Endothelial cell of umbilical vein (primary cell): ENCODE measurements around the gene DPPA2. TPM values are rescaled to one million over a fixed set of nuclear protein-coding genes. Genes with fewer than 3 reads are reported as not detected.

Source experiments
- BruUV-seq: library from RNA; stranded (reverse); fragments of 400-500 nt; replicated peaks from 2 replicates; lab custom pipeline; 2021; lab: Mats Ljungman, UMichigan
- CTCF ChIA-PET: fragments of 300-600, 350-600 bp; sonication (Branson Sonifier 250); formaldehyde crosslinking; loops from one replicate; lab custom pipeline; 2021; ENCODE audit warnings: antibody characterized with exemption, inconsistent platforms; lab: Charles Lee
- POLR2A ChIA-PET: fragments of 300-600, 350-600 bp; sonication (Branson Sonifier 250); formaldehyde crosslinking; loops from one replicate; lab custom pipeline; 2021; ENCODE audit warnings: antibody characterized with exemption, inconsistent platforms; lab: Charles Lee
- DNase-seq: peaks from one replicate; pipeline ENCODE4 v3.0.0-alpha.2; 2011; ENCODE audit warnings: low read depth, low spot score
- FAIRE-seq: peaks from 2 replicates; lab custom pipeline; 2011; peaks lifted over from hg19 to GRCh38; lab: Jason Lieb, UNC
- H2AFZ ChIP-seq: 2 replicates; pipeline ENCODE4 v1.6.0; 2012; ENCODE audit warnings: low read depth, low read length, control low read depth, inconsistent platforms
- H3K27ac ChIP-seq: 2 replicates; pipeline ENCODE4 v1.5.1; 2011; ENCODE audit warnings: low read depth, mild to moderate bottlenecking, control low read depth, low read length, moderate library complexity; ENCODE audit not compliant: insufficient read depth
- H3K27me3 ChIP-seq, 2 experiments: 2 replicates each; pipeline versions ENCODE4 v1.6.0 to v1.6.1; 2011; ENCODE audit warnings: low read length in 2 of 2, mixed read lengths in 1 of 2; ENCODE audit not compliant: control insufficient read depth in 2 of 2, insufficient read depth in 2 of 2
- H3K36me3 ChIP-seq, 2 experiments: 2 replicates in 1 of 2; 3 replicates in 1 of 2; pipeline ENCODE4 v1.5.1; 2011; ENCODE audit warnings: low read length in 2 of 2, mild to moderate bottlenecking in 1 of 2, moderate library complexity in 1 of 2; ENCODE audit not compliant: control insufficient read depth in 2 of 2, insufficient read depth in 2 of 2; ENCODE audit errors: extremely low read depth in 1 of 2
- H3K4me1 ChIP-seq: 3 replicates; pipeline ENCODE4 v1.5.1; 2011; ENCODE audit warnings: mild to moderate bottlenecking, low read length; ENCODE audit not compliant: control insufficient read depth, insufficient read depth; ENCODE audit errors: extremely low read depth
- H3K4me2 ChIP-seq: 2 replicates; pipeline ENCODE4 v1.6.1; 2011; ENCODE audit warnings: low read length, control low read depth, mixed read lengths; ENCODE audit not compliant: insufficient read depth
- H3K4me3 ChIP-seq, 3 experiments: fragments of 200-600 bp in 1 of 3; sonication (generic), shearing (Covaris generic) in 1 of 3; replicated peaks in 1 of 3; 2 replicates each; pipeline ENCODE4 v1.5.1; 2011 to 2016; ENCODE audit warnings: control low read depth in 3 of 3, low read length in 3 of 3, mild to moderate bottlenecking in 2 of 3, inconsistent platforms in 1 of 3, low read depth in 1 of 3, moderate library complexity in 1 of 3; ENCODE audit not compliant: insufficient read depth in 1 of 3
- H3K79me2 ChIP-seq: 2 replicates; pipeline ENCODE4 v1.6.0; 2012; ENCODE audit warnings: low read length, inconsistent platforms; ENCODE audit not compliant: control insufficient read depth, insufficient read depth
- H3K9ac ChIP-seq: replicated peaks from 2 replicates; pipeline ENCODE3; 2011; ENCODE audit warnings: low read length, control low read depth; ENCODE audit not compliant: insufficient read depth; ENCODE audit errors: extremely low read depth
- H3K9me1 ChIP-seq: replicated peaks from 3 replicates; pipeline ENCODE4 v1.6.0; 2011; ENCODE audit warnings: mild to moderate bottlenecking, low read length; ENCODE audit not compliant: control insufficient read depth, insufficient read depth; ENCODE audit errors: extremely low read depth
- H3K9me3 ChIP-seq: replicated peaks from 2 replicates; pipeline ENCODE4 v1.5.1; 2012; ENCODE audit warnings: low read length, inconsistent platforms; ENCODE audit not compliant: control insufficient read depth, insufficient read depth
- H4K20me1 ChIP-seq: replicated peaks from 2 replicates; pipeline ENCODE3; 2011; ENCODE audit warnings: mild to moderate bottlenecking, low read length; ENCODE audit not compliant: control insufficient read depth, insufficient read depth; ENCODE audit errors: extremely low read depth
- FOS ChIP-seq: IDR thresholded peaks from 2 replicates; pipeline ENCODE4 v1.6.1; 2011; ENCODE audit warnings: mild to moderate bottlenecking, low read length, moderate library complexity, borderline replicate concordance; ENCODE audit not compliant: insufficient read depth
- GATA2 ChIP-seq: IDR thresholded peaks from 2 replicates; pipeline ENCODE4 v1.7.0; 2011; ENCODE audit warnings: low read depth, mild to moderate bottlenecking, moderate library complexity, mixed read lengths, low read length; ENCODE audit not compliant: insufficient read length, insufficient read depth
- POLR2AphosphoS5 ChIP-seq: IDR thresholded peaks from 2 replicates; pipeline ENCODE4 v1.6.1; 2012; ENCODE audit warnings: low read depth, mild to moderate bottlenecking, control low read depth, low read length, moderate library complexity; ENCODE audit not compliant: insufficient read depth
- dilution Hi-C: fragments of 300-500 bp; cut with MboI; formaldehyde crosslinking; loops from one replicate; pipeline ENCODE4 v1.15.0; 2019; ENCODE audit warnings: low sequenced_read_pairs; ENCODE audit not compliant: extremely low pct_ligation_motif_present
- intact Hi-C: fragments of 100-400 bp; cut with micrococcal nuclease; formaldehyde crosslinking; loops from one replicate; pipeline ENCODE4 v1.10.0; 2022
- polyA plus RNA-seq, 4 experiments: library from polyadenylated mRNA; depleted of rRNA in 3 of 4; stranded (reverse) in 3 of 4; unstranded in 1 of 4; fragments of >200 nt; gene quantifications; 2 replicates each; pipeline versions ENCODE4 v1.2.1 to v1.2.3, GENCODE V29; 2011 to 2012; ENCODE audit warnings: missing spikeins in 1 of 4
- small RNA-seq: library from RNA; depleted of rRNA; stranded (forward); fragments of <200 nt; gene quantifications from one replicate; pipeline ENCODE3, GENCODE V24; 2012; ENCODE audit warnings: low replicate concordance, low read depth; ENCODE audit not compliant: insufficient read depth, insufficient read length
- total RNA-seq: library from RNA; stranded (reverse); gene quantifications from 2 replicates; pipeline ENCODE4 v1.2.3, GENCODE V29; 2021
- TF ChIP-seq, protein P1 (sequence below): IDR thresholded peaks from 2 replicates; pipeline ENCODE4 v1.6.1; 2011; ENCODE audit not compliant: insufficient read depth, insufficient read length
- TF ChIP-seq, protein P2 (sequence below), 2 donors: IDR thresholded peaks; 1 replicate in 1 of 2; 2 replicates in 1 of 2; pipeline ENCODE4 v1.5.1; 2011; ENCODE audit warnings: low read length in 2 of 2, mild to moderate bottlenecking in 2 of 2, moderate library complexity in 2 of 2, control low read depth in 1 of 2, inconsistent platforms in 1 of 2, low read depth in 1 of 2; ENCODE audit not compliant: insufficient read depth in 1 of 2; ENCODE audit errors: extremely low read depth in 1 of 2

The DPPA2 gene
- total and polyA plus RNA-seq, 2 donors (not counting 3 experiments of a cell fraction or from before 2014, with no cell fraction given), result not detected

GRCh38 chr3:109252641-109253040 is 63.7 kb downstream of the DPPA2 start:
- H3K9me3 ChIP-seq, result no peaks in the 10 kb centered on the region
- no peak overlapping the region for H3K4me2 ChIP-seq
- H3K9me1 ChIP-seq, result no peaks in the 10 kb centered on the region
- dilution Hi-C loops, result no loop called here
- BruUV-seq, result no TSS peak
- H3K36me3 ChIP-seq, result no peaks in the 10 kb centered on the region
- no peaks in the 10 kb centered on the region for H3K79me2 ChIP-seq
- POLR2A ChIA-PET, result no interaction called here
- no peak overlapping the region for H3K27ac ChIP-seq
- H4K20me1 ChIP-seq, result no peaks in the 10 kb centered on the region
- H2AFZ ChIP-seq, result no peak overlapping the region
- TF ChIP-seq GATA2, result no peak
- TF ChIP-seq, protein P1, sequence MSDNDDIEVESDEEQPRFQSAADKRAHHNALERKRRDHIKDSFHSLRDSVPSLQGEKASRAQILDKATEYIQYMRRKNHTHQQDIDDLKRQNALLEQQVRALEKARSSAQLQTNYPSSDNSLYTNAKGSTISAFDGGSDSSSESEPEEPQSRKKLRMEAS, result no peak
- TF ChIP-seq POLR2AphosphoS5, result no peak
- TF ChIP-seq FOS, result no peak
- TF ChIP-seq, protein P2, sequence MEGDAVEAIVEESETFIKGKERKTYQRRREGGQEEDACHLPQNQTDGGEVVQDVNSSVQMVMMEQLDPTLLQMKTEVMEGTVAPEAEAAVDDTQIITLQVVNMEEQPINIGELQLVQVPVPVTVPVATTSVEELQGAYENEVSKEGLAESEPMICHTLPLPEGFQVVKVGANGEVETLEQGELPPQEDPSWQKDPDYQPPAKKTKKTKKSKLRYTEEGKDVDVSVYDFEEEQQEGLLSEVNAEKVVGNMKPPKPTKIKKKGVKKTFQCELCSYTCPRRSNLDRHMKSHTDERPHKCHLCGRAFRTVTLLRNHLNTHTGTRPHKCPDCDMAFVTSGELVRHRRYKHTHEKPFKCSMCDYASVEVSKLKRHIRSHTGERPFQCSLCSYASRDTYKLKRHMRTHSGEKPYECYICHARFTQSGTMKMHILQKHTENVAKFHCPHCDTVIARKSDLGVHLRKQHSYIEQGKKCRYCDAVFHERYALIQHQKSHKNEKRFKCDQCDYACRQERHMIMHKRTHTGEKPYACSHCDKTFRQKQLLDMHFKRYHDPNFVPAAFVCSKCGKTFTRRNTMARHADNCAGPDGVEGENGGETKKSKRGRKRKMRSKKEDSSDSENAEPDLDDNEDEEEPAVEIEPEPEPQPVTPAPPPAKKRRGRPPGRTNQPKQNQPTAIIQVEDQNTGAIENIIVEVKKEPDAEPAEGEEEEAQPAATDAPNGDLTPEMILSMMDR (IDR thresholded peaks at IDR 0.05; ENCODE audit: extremely low read depth in 1 of 2, insufficient read depth in 1 of 2, low read depth in 1 of 2, low read length in 2 of 2), result no peak
- H3K27me3 ChIP-seq, result no peaks in the 10 kb centered on the region
- H3K9ac ChIP-seq, result no peak overlapping the region
- no peak for DNase-seq
- FAIRE-seq, result no peak
- peaks cover 6% of the 10 kb centered on the region for H3K4me1 ChIP-seq
- intact Hi-C loops, result no loop called here
- H3K4me3 ChIP-seq, result no peak overlapping the region
- CTCF ChIA-PET, result no interaction called here

Small RNA genes within 50 kb of the gene (small RNA-seq; reads per million reads assigned to genes)
- not detected for gene AC124945.1
- not detected for gene RF00017

Other genes starting within 250 kb of the DPPA2 start
- not detected in 2 replicates for gene MORC1, start 198.4 kb downstream of the DPPA2 start, total RNA-seq
- not detected in 2 replicates for gene MORC1, start 198.4 kb downstream of the DPPA2 start, polyA plus RNA-seq
- gene C3orf85, start 179.8 kb downstream of the DPPA2 start, total RNA-seq, result not detected in 2 replicates
- gene C3orf85, start 179.8 kb downstream of the DPPA2 start, polyA plus RNA-seq, result not detected in 2 replicates
- not detected in 2 replicates for gene DPPA4, start 21.0 kb upstream of the DPPA2 start, total RNA-seq
- 0.06 and 0.10 TPM in 2 replicates for gene DPPA4, start 21.0 kb upstream of the DPPA2 start, polyA plus RNA-seq